GM18505 (cell line): Measurements from ENCODE around the gene ATP6V0A1.
"Not testable (repeated sequence)": the region's sequence is repeated elsewhere in the genome, so short reads cannot be mapped to it uniquely, and the experiment has no call there.

ENCODE experiments used
- ATAC-seq: cut with Tn5 transposase; IDR thresholded peaks from one replicate; pipeline ENCODE4 v1.9.1; 2021; ENCODE audit not compliant: unreplicated experiment
- POLR2A ChIP-seq: IDR thresholded peaks from 4 replicates; pipeline ENCODE4 v1.6.1; 2011; ENCODE audit warnings: borderline replicate concordance; ENCODE audit not compliant: insufficient read depth, insufficient read length; ENCODE audit errors: extremely low read depth

Gene ATP6V0A1

DNA sequence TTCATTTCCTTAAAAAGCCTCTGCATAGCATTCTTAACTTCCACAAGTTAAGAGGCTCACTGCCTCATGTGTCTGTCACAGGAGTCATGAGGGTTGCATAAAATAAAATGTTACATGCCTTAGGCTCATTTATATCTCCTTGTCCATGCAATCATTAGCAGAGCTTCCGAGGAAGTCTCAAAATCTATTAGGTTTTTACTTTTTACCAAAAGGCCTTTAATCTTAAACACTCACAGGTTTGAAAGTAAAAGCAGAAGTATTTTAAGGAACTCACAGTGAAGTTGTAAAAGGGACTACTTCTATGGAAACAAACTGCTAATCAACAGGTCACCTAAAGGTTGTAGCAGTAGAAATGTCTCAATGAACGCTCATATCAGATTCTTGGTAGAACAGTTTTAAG, 5.2 kb upstream of the ATP6V0A1 start:
- TF ChIP-seq POLR2A: no peak
- no peak for ATAC-seq

DNA sequence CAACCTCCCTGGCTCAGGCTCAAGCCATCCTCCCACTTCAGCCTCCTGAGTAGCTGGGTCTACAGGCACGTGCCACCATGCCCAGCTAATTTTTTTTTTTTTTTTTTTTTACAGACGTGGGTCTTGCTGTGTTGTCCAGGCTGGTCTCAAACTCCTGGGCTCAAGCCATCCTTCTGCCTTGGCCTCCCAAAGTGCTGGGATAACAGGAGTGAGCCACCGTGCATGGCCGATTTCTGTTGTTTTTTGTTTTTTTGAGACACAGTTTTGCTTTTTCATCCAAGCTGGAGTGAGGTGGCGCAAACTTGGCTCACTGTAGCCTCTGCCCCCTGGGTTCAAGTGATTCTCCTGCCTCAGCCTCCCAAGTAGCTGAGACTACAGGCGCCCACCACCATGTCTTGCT, 3.7 kb upstream of the ATP6V0A1 start:
- ATAC-seq: not testable (repeated sequence)

DNA sequence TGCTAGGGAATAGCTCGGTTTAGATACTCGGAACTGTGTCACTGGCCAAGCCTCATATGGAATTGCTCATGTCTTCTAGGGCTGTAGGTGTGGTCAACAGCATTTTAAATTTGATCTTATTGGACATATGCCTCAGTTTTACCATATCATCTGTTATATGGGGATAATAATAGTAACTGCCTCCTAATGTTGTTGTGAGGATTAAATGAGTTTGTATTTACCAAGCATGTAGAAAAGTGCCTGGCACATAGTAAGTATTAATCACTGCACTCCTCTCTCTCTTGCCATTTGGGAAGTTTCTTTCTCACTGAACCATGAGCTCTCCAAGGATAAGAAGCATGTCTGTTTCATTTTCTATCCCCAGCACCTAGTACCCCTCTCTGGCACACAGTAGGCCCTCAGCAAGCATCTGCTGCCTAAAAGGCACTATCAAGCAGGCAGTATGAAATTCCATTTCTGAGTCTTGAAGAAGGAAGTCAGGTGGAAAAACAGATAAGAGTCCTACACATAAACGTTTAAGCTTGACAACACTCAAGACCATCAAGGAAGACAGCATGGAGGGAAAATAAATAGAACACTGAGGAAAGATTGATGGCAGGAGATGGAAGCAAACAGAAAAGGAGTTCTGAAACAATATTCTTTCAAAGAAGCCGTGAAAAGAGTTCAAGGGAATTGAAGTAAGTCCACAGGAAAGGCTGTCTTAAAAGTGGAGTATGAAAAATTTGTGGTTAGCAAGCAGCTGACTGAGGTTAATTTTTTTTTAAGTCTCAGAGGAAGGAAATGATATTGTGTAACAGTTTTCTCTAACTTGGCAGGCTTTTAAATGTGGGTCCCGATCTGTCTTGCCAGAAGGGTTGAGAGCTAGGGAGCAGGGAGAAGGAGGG, 2.2 kb upstream of the ATP6V0A1 start:
- TF ChIP-seq POLR2A: peak; percentile 34

DNA sequence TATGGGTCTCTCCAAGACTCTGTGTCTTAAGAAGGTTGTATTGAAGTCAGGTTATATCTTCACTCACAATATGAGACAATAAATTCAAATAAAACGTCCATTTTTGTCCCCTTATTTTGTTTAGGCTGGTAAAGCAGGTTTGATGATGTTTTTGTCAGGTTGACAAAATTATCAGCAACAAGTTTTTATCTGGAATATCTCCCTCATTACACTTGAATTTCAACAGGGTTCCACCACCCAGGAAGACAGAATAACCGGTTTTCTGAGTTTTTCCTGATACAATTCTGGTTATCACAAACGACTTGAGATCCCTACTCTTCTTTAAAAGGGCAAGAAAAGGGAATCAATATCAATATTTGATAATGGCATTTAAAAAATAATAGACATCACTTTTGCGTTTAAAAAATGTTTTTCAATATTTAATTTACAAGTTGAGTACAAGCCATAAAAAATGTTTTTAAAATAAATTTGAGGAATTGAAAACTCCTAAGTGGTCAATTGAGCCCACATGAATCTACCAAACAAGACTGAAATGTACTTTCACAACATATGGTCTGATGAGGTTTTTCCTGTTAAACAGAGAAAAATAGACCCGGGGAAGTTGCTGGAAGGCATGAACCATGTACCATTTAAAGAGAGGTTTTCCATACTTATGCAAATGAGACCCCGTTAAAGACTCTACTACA, 1.4 kb upstream of the ATP6V0A1 start:
- no peak for ATAC-seq
- TF ChIP-seq POLR2A: no peak

More for the DNA sequence above, 2.2 kb upstream of the ATP6V0A1 start:
- no peak for ATAC-seq

DNA sequence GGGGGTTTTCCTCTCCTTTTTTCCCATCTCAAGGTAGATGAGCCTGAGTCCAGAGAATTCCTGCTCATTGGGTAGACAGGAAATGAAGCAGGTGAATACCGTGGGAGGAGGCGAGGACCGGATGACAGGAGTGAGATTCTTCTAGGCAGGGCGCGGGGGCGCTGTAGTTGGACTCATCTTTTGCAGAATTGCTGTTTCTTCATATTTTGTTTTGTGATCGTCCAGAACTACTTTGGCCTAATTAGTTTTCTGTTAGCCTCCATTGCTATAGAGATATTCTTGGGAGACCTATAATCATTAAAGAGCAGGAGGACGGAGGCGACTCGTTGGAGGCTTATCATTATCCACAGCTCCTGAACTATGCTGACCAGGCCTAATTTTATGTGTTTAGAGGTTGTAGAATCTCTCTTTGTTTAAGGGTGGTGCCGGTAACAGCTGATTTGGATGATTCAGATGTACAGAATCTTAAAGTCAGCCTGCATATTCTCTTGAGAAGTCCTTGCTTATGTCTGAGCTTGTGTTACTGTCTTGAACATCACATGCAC, 650 bp downstream of the ATP6V0A1 start:
- no peak for ATAC-seq
- TF ChIP-seq POLR2A: no peak

DNA sequence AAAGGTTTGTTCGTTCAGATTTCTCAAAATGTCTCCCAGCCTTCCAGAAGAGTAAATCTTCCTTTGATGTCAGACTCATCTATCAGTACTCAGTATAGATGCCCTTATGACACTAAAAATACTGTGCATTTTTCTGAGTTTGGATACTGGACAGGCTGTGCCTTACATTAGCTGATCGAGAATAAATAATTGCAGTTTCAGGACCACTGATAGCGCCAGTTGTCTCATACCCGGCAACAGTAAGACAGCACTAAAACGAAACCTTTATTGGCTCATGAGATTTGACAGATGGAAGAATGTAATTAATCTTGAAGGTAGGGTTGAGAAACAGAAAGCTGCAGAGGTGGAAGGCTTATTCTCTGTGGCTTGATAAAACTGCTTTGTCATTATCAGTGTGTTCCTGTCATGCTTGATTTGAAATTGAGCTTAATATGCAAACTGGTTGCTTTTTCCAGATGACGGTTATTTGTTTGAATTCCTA, 1.2 kb downstream of the ATP6V0A1 start:
- no peak for TF ChIP-seq POLR2A
- no peak for ATAC-seq

DNA sequence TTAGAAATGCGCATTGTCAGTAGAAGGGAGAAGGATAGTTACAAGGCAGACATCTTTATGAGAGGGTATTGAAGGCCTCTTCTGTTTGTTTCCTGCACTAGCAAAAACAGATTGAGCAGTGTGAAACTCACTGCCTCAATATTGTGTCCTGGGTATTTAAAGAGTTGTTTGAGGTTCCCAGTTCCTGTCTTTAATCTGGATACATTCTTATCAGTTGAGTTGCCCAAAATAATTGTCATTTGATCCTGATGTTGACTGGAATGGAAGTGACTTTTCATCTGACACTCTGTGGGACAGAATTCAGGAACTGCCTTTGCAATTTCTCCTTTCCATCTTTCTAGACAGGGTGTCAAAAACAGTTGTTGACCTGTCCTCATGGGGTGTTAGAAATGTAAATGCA, 1.7 kb downstream of the ATP6V0A1 start:
- TF ChIP-seq POLR2A: no peak
- no peak for ATAC-seq

DNA sequence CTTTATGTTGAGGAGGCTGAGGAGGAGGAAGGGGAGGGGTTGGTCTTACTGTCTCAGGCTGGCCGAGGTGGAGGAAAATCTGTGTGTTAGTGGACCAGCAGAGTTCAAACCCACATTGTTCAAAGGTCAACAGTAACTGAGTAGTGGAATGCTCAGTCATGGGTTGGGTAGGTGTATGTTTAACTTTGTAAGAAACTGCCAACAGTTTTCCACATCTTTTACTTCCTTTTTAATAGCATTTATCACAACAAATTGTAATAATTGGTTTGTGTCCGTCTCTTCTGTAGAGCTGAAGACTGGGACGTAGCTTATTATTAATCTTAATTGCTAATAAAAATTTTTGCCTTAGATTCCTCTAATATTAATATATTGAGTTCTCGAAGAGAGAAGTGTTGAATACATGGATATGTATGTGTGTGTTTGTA, 5.3 kb downstream of the ATP6V0A1 start:
- ATAC-seq: no peak
- TF ChIP-seq POLR2A: no peak

DNA sequence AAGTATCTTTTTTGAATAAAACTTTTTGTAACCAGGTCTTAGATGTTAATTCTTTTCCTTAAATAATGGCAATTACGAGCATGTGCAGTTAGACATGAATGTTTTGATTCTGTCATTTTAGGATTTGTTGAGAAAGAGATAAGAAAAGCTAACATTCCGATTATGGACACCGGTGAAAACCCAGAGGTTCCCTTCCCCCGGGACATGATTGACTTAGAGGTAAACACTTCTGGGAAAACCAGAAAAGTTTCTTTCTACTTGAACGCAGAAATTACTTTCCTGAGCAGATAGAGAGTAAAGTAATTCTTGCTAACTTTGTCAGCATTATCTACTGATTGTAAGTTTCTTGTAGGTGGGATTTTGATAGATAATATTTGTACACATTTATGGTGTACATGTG, 9.2 kb downstream of the ATP6V0A1 start:
- no peak for ATAC-seq
- no peak for TF ChIP-seq POLR2A

DNA sequence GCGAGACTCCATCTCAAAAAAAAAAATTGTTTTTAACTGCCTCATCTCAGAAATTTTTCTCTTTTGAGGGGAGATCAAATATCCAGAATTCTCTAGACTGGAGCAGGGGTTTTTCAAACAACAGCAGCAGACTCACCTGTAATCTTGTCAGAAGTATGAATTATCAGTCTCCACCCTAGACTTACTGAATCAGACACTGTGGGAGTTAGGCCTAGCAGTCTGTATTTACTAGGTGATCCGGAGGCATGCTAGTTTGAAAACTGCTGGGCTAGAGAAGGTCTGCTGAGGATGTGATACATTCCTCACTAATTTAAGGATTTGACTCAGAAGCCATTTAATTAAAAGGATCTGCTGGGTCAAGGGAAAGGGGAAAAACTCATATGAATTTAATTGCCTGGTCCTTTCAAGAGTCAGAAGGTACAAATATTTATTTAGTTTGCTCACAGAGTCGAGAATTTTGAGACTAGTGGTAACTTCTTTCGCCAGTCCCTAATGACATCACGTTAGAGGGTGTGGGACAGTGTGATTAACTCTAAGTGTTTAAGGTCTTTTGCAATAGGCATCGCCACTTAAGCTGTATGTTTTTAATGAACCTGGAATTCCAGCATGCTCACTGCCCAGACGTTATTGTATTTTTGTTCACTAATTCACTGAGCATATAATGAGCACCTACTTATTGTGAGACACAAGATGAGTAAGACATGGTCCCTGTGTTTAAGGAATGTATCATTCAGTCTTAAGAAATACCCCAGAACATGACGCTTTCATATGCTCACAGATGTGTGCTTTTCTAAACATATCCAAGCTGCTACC, 14.2 kb downstream of the ATP6V0A1 start:
- no peak for ATAC-seq

DNA sequence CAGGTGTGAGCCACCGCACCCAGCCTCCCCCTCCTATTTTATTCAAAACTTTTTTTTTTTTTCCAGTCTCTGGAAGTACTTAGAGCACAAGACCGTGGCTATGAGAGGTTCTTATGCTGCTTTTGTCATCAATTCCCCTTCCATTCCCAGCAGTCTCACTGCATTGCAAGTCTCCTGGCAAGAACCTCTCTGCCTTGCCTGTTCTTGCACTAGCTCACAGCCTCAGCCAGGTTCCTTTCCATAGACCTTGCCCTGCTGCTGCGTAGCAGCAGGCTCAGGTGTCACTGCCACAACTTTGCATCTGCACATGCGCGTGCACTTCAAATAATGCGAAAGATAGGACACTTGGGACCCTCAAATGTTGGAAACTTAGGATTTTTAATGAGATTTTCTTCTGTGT, 15.6 kb downstream of the ATP6V0A1 start:
- no peak for ATAC-seq
- TF ChIP-seq POLR2A: no peak

More for the DNA sequence above, 14.2 kb downstream of the ATP6V0A1 start:
- no peak for TF ChIP-seq POLR2A

DNA sequence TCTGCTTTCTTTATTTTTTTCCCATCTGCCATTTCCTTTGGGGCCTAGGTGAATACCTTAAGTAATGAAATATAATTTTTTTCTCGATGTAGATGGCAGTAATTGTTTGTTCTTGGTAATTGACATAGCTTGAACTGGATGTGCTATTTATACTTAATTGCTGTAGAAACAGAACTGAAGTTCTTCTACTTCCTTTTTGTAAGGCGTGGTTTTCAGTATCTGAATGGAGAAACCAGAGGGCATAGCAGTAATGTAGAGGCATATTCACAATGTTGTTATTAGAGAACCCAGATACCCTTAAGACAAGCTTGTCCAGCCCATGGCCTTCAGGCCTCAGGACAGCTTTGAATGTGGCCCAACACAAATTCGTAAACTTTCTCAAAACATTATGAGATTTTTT, 16.4 kb downstream of the ATP6V0A1 start:
- no peak for ATAC-seq

DNA sequence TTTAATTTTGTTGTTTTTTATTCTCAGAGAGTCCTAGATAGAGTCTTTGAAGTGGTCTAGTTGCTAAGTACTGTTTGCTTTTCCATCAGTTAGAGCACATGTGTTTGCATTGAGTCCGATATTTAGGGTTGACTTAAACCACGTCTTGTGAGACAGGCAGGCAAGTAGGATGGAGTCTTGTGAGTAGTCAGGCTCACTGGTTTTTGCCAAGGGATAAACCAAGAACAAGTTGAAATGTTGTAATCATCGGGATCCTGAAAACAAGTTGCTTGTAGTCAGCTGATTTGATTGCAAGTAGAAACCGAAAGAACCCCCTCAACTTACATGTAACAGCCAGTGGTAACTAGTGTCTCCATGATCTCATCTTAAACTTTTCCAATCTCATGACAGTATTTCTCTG, 17.2 kb downstream of the ATP6V0A1 start:
- ATAC-seq: no peak
- TF ChIP-seq POLR2A: no peak

More for the DNA sequence above, 16.4 kb downstream of the ATP6V0A1 start:
- no peak for TF ChIP-seq POLR2A
